Pons (tissue), 1 donor: ENCODE measurements around the gene ARHGEF28.

Experiments
- DNase-seq: peaks from one replicate; pipeline ENCODE4 v3.0.0-alpha.2; 2016; ENCODE audit warnings: low spot score

The ARHGEF28 gene

DNA sequence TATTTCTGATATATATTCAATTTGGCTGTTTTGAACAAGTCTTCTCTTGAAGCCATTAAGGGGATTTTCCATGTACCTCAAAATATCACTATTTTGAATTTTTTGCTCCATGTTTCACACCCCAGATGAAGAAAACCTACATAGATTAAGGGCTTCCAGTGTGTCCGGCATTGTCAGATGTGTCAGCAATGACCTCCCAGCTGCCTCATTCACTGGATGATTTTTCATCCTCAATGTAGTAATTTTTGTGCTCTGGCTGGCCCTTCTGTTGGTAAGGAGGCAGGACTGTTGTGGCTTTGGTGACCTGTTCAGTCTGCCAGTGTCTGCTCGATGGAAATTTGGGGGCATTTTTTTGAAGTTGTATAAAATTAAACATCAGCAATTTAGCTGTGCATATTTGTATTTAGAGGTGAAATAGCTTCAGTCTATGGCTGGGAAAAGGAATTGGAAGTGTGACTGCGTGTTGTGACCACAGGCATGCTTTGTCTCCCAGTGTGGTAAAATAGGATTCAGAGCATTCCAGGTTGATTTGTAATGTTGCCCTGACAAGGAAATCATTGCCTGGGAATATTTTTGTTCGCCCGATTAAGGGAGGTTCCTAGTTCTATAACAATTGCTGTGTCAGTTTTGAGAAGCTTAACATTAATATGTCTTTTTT lies 312.4 kb downstream of the ARHGEF28 start:
- no peak for DNase-seq

DNA sequence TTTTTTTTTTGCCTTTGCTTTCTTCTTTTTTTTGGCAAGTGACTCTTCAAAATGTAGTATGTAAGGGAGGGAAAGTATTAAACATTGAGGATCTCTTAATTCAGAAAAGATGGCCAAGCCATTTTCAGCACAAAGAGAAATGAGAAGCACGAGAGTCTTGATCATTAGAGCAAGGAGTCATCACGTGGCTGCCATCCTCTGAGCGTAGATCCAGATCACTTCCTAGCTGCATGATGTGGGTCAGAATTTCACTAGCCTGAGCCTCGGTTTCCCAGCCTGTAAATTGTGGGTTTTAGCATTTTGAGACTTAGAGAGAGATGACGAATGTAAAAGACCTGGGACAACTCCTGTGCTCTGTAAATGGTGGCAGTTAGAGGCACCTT lies 312.9 kb downstream of the ARHGEF28 start:
- no peak for DNase-seq

DNA sequence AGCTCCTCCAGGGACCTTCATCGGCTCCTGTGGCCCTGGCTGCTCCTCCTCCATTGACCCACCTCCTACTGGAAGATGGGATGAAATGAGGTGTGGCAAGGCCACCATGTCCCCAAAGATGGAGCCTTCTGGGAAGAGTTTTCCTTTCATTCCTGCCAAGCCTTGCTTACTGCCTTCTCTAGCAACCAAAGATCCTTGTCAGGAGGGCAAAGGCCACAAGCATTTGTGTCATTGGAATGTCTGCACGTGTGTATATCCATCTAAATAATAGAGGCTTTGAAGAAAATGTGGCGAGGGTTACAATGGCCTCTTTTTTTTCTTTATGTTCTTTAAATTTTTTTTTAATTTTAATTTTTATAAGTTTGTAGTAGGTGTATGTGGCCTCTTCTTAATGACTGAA lies 313.6 kb downstream of the ARHGEF28 start:
- DNase-seq, result no peak

DNA sequence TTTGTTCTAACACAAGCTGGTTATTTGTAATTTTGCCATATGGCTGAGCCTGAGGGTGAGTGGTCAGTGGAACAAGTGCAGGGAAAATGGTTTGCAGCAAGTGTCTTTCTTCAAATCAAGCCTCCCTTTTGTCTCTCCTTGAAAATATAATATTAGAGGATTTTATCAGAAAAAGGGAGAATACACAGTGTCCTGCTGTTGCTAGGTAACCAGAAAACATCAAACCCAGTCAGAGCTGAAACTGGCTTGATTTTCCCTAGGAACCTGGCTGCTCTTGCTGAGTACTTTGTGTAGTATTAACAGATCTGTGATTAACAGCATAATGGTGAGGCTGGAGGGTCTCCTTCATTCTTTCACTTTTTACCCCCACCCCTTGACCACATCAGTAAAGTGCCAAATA lies 314.0 kb downstream of the ARHGEF28 start:
- no peak for DNase-seq

GRCh38 chr5:73940801-73941200 lies 314.8 kb downstream of the ARHGEF28 start:
- no peak for DNase-seq

- DNase-seq, result no peak
Observed at GRCh38 chr5:73942783-73943182, 316.8 kb downstream of the ARHGEF28 start.

DNA sequence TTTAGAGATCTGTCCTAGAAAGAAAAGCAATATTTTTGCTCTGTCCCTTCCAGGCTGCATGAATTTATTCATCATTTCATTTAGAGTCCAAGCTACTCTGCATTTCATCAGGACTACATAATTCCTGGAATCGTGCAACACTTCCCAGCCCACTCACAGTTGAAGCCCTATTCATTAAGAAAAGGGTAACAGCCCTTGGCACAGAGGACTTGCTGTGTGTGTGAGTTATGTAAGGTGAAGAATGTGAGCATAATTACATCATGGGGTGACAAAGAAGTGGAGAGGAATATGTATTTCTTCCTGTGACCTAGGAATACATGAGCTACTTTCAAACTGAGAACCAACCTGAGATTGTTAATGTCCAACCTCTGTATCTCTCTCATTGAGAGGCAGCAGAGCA lies 317.4 kb downstream of the ARHGEF28 start:
- DNase-seq, result no peak

- no peak for DNase-seq
Observed at GRCh38 chr5:73944581-73944980, 318.6 kb downstream of the ARHGEF28 start.

- DNase-seq, result no peak
Observed at GRCh38 chr5:73945505-73945904, 319.5 kb downstream of the ARHGEF28 start.

DNA sequence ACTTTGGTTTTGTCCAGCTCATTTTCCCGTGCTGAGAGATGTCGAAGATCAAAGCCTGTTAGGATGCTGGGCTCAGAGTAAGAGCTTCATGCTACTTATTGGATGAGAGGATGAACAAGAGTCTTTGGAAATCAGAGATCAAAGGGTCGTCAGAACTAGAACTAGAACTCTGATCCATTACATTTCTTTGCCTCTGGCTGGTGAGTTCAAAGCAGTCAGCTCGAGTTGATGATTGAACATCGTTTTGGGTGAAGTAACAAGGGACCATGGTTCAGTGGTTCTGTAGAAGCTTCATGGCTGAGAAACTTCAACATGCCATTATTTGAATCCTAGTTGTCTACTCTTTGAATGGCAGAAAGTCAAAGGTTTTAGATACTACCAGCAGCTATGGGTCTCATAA lies 320.3 kb downstream of the ARHGEF28 start:
- DNase-seq, result no peak

GRCh38 chr5:73946919-73947602 lies 321.1 kb downstream of the ARHGEF28 start:
- DNase-seq, result no peak

GRCh38 chr5:73947906-73948640 lies 322.1 kb downstream of the ARHGEF28 start:
- no peak for DNase-seq

DNA sequence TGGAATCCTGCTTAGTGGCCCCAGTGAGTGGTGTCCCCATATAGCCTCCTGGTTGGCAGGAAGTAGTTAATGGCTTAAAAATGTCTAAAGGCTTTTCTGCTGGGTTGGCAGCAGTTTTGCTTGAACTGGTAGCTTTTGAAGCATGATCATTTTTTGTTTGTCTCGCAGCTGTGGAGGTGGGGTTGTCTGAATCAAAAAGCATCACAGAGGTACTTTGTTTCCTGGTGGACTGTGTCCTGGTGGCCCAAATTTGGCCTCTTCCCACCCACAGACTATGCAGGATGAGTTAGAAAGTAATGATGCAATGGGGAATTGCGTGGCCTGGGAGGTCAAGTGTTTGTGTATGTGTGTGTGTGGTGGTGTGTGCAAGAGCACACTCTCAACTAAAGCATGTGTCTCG lies 322.7 kb downstream of the ARHGEF28 start:
- no peak for DNase-seq

DNA sequence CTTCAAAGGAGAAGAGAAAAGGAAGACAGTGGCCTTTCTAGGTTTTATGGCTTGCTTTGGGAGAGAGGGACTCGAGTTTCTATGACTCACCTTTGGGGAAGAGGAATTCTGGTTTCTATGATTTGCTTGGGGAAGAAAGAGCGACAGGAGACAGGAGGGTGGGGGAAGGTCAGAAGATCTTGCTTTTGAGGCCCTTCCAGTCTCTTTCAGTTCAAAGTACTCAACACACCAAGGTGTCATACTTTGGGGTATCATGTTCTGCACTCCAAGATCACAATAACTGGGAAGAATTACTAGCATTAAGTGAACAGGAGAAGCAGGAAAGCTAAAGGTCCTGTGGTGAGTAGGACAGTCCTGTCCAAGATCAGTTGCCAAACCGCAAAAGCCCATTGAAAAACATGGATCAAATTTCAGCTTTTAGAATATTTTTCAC lies 324.5 kb downstream of the ARHGEF28 start:
- DNase-seq, result no peak

DNA sequence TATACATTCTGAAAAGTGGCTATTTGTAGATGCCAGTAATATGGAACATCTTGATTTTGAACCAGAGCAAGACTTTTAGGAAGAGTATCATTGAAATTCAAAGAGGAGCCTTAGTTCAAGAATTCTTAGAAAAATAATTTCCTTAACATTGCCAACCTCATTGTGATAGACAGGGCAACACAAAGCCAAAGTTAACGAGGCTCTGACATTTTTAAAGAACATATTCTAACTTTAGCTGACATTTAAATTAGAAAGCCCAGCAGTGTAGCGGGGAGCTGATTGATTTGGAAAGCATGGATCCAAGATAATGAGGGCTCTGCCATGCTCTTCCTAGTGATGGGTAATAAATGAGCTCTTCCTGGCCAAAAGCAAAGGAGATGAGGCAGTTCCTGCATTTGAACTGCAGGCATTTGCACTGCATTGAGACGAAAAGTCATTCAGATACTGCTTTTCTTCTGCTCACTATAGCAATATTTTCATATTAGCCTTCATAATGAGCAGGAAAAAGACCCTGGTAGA lies 325.0 kb downstream of the ARHGEF28 start:
- no peak for DNase-seq

GRCh38 chr5:73952872-73953271 lies 326.9 kb downstream of the ARHGEF28 start:
- no peak for DNase-seq

DNA sequence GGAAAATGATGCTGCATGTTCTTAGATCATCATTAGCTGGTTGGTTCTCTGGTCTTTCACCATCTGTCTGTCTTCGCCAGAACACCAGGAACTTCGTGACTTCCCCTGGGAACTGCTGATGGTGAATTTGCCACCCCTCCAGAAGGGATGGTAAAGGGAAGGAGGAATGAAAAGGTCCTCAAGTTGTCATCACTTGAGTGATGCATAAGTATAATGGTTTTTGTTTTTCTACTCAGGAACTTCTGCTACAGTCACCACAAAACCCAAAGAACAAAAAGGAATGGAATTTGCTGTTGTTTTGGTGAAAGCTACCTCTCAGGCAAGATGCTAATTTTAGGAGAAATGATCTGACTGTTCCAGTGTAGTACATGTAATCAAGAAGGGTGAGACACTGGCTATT lies 328.4 kb downstream of the ARHGEF28 start:
- DNase-seq, result no peak

GRCh38 chr5:73955271-73955846 lies 329.4 kb downstream of the ARHGEF28 start:
- no peak for DNase-seq

DNA sequence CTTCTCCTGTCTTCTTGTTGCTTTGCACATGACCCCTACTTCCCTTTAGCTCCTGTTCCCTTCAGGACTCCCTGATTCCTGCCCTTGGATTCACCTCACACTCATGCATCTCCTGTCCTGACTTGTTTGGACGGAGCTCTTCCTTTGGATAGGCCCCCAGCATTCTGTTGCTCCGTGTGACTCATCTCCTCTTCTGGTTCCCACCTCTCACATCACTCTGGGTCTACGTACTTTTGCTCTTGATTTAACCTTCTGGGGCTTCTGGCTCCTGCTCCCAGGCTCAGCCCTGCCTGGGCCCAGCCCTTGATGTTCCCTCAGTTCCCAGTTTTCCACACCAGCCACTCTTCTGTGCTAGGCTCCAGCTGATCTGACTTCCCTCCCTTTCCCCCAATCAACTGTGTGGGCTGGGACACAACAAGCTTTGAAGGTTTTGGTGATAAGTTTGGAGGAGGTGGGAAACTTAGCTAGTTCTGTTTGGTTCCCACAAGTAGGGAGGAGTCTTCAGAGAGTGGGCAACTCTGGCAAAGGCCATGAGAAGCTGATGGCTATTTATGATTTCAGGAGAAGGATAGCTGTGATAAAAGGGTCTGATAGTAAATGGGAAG lies 331.5 kb downstream of the ARHGEF28 start:
- no peak for DNase-seq

DNA sequence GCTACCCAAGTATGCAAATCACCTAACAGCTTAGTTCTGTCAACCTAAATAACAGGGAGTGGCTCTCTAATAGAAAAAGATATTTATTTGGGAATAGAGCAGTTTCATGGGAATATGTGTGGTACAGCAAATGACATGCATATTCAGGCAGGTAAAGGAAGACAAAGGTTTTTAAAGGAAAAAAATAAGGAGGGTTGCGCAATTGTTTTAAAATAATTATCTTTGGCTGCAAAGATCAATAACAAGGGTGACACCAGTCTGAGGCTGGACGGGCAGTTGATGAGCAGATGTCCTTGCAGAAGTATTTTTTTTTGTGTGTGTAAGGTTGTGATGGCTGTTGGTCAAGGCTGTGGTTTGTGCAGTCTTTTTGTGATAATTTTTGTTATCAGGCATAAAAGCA lies 332.0 kb downstream of the ARHGEF28 start:
- DNase-seq, result no peak

DNA sequence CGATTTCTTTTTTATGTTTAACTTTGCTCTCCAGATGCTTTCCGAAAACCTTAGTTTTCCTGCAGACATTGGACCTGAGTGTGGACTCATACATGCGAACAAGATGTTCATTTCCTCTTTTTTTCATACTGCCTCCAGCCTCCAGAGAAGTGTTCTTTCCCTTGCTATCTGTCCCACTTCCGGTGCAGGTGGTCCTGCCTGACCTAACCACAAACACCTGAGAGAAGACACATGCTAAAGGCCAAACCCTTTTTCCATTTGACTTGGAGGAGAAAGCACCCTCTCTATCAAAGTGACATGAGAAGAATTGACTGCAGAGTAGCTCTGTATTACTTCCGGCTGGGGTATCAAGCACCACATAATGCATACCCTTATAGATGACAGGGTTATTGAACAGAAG lies 334.0 kb downstream of the ARHGEF28 start:
- no peak for DNase-seq

DNA sequence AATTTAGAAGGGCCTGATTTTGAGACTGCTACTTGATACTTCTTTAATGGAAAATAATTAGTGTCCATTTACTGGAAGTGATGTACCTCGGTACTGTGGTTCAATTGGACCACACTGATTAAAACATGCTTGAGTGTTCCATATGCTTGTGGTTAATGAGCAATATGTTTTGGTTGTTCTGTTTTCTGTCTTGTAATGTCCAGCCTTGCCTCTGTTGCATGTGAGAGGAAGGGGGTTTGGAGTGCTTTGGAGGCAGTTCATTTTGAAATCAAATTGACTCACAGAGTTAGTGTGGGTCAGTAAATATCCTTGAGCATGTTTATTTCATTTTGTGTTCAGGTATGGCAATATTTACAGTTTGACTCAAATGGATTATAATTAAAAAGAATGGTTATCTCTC lies 334.4 kb downstream of the ARHGEF28 start:
- no peak for DNase-seq
